HEK293T (cell line): ENCODE results near the gene FBXO34.

Experiments used
- ARNT ChIP-seq: fragments of 450-650 bp; IDR thresholded peaks from 2 replicates; pipeline ENCODE4 v1.6.1; 2017; ENCODE audit warnings: mild to moderate bottlenecking
- ELF4 ChIP-seq: fragments of 450-650 bp; IDR thresholded peaks from 2 replicates; pipeline ENCODE4 v1.6.1; 2017; ENCODE audit warnings: antibody characterized with exemption
- FOXA1 ChIP-seq: fragments of 450-650 bp; IDR thresholded peaks from 2 replicates; pipeline ENCODE4 v1.6.1; 2016; ENCODE audit warnings: mild to moderate bottlenecking
- FOXK2 ChIP-seq: fragments of 450-650 bp; IDR thresholded peaks from 2 replicates; pipeline ENCODE4 v1.6.1; 2016; ENCODE audit warnings: mild to moderate bottlenecking
- HDGF ChIP-seq: fragments of 450-650 bp; IDR thresholded peaks from 2 replicates; pipeline ENCODE4 v1.6.1; 2017; ENCODE audit warnings: antibody characterized with exemption, borderline replicate concordance
- L3MBTL2 ChIP-seq: fragments of 450-650 bp; conservative IDR thresholded peaks from 2 replicates; pipeline ENCODE4 v1.6.1; 2016; ENCODE audit warnings: mild to moderate bottlenecking
- SUZ12 ChIP-seq: fragments of 450-650 bp; IDR thresholded peaks from 2 replicates; pipeline ENCODE4 v1.6.1; 2016; ENCODE audit warnings: mild to moderate bottlenecking
- TARDBP ChIP-seq: fragments of 450-650 bp; IDR thresholded peaks from 2 replicates; pipeline ENCODE4 v1.6.1; 2016
- ZNF384 ChIP-seq: fragments of 450-650 bp; IDR thresholded peaks from 2 replicates; pipeline ENCODE4 v1.6.1; 2016
- TF ChIP-seq, protein P1 (sequence below): fragments of 450-650 bp; IDR thresholded peaks from 2 replicates; pipeline ENCODE4 v1.6.1; 2016

DNA sequence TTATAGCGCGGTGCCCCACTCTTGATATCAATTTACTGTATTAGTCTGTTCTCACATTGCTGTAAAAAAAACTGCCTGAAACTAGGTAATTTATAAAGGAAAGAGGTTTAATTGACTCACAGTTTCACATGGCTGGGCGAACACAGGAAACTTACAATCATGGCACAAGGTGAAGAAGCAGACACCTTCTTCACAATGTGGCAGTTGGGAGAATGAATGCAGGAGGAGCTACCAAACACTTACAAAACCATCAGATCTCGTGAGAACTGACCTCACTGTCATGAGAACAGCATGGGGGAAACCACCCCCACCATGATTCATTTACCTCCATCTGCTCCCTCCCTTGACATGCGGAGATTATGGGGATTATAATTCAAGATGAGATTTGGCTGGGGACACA, 42.3 kb downstream of the FBXO34 start:
- no peak for TF ChIP-seq SUZ12
- no peak for TF ChIP-seq FOXK2
- no peak for TF ChIP-seq ELF4
- TF ChIP-seq ZNF384 = no peak
- no peak for TF ChIP-seq L3MBTL2
- no peak for TF ChIP-seq FOXA1
- TF ChIP-seq, protein P1, sequence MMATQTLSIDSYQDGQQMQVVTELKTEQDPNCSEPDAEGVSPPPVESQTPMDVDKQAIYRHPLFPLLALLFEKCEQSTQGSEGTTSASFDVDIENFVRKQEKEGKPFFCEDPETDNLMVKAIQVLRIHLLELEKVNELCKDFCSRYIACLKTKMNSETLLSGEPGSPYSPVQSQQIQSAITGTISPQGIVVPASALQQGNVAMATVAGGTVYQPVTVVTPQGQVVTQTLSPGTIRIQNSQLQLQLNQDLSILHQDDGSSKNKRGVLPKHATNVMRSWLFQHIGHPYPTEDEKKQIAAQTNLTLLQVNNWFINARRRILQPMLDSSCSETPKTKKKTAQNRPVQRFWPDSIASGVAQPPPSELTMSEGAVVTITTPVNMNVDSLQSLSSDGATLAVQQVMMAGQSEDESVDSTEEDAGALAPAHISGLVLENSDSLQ = no peak
- TF ChIP-seq TARDBP = no peak
- TF ChIP-seq ARNT = no peak
- no peak for TF ChIP-seq HDGF
